GM21423 (cell line): ENCODE data around the gene STAU1.
"Not testable (repeated sequence)": the region's sequence is repeated elsewhere in the genome, so short reads cannot be mapped to it uniquely, and the experiment has no call there.

Source experiments
- ATAC-seq: cut with Tn5 transposase; IDR thresholded peaks from one replicate; pipeline ENCODE4 v1.9.1; 2021; ENCODE audit warnings: mild to moderate bottlenecking, moderate library complexity; ENCODE audit not compliant: unreplicated experiment

Gene STAU1

DNA sequence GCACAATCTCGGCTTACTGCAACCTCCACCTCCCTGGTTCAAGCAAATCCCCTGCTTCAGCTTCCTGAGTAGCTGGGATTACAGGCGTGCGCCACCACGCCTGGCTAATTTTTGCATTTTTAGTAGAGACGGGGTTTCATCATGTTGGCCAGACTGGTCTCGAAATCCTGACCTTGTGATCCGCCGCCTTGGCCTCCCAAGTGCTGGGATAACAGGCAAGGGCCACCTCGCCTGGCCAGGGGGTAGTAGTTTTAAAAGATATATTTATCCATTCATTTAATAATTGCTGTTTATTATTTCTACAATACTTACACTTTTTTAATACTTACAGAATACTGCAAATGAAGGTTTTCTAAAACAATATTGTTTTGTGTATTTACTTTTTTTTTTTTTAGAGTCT lies 15.6 kb upstream of the STAU1 start:
- no peak for ATAC-seq

DNA sequence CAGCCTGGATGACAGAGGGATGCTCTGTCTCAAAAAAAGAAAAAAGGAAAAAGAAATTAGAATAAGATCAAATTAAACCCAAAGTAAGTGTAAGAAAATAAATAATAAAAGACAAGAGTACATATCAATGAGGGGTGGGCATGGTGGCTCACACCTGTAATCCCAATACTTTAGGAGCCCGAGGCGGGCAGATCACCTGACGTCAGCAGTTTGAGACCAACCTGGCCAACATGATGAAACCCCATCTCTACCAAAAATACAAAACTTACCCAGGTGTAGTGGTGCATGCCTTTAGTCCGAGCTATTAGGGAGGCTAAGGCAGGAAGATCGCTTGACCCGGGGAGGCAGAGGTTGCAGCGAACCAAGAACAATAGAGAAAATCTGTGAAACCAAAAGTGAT lies 14.9 kb upstream of the STAU1 start:
- no peak for ATAC-seq

DNA sequence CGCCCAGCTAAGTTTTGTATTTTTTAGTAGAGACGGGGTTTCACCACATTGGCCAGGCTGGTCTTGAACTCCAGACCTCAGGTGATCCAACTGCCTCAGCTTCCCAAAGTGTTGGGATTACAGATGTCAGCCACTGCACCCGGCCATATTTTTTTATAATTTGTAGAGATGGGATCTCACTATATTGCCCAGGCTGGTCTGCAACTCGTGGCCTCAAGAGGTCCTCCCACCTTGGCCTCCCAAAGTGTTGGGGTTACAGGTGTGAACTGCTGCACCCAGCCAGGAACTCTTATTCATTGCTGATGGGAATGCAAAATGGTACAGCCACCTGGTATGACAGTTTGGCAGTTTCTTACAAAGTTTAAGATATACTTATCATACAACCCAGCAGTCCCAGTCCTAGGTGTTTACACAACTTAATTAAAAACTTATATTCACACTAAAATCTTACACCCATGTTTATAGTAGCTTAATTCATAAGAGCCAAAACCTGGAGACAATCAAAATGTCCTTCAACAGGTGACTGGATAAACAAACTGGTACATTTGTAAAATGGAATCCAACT lies 11.7 kb upstream of the STAU1 start:
- no peak for ATAC-seq

DNA sequence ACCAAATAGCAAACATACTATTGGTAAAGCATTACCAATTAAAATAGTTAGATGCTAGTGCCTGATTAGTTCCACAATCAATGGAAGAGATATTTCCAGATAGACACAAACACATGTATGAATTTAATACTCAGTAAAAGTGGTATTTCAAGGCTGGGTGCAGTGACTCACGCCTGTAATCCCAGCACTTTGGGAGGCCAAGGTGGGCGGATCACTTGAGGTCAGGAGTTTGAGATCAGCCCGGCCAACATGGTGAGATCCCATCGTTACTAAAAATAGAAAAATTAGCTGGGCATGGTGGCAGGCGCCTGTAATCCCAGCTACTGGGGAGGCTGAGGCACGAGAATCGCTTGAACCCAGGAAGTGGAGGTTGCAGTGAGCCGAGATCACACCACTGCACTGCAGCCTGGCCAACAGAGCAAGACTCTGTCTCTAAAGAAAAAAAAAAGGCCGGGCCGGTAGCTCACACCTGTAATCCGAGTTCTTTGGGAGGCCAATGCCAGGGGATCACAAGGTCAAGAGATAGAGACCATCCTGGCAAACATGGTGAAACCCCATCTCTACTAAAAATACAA lies 4.9 kb upstream of the STAU1 start:
- not testable (repeated sequence) for ATAC-seq

DNA sequence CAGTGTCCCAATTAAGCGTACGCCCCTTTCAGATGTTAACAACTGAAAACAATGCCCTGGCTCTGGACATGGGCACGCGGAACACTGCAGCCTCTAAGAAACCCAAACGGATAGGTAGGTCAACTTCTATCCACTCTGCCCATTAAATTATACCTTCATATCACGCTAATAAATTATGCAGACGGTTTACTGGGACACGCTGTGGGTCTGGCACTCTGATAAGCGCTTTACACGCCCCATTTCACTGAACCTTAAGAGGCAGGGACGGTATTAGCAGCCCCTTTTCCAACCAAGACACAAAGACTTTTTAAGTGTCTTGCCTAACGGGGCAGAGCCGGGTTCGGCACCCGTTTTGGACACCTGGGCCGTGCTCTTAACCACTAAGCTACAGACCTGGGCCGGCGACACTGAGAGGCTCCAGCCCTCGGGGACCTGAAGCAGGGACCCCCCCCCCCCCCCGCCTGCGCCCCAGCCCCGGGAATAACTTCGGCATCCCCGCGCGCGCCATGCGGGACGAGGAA lies 744 bp downstream of the STAU1 start:
- no peak for ATAC-seq

DNA sequence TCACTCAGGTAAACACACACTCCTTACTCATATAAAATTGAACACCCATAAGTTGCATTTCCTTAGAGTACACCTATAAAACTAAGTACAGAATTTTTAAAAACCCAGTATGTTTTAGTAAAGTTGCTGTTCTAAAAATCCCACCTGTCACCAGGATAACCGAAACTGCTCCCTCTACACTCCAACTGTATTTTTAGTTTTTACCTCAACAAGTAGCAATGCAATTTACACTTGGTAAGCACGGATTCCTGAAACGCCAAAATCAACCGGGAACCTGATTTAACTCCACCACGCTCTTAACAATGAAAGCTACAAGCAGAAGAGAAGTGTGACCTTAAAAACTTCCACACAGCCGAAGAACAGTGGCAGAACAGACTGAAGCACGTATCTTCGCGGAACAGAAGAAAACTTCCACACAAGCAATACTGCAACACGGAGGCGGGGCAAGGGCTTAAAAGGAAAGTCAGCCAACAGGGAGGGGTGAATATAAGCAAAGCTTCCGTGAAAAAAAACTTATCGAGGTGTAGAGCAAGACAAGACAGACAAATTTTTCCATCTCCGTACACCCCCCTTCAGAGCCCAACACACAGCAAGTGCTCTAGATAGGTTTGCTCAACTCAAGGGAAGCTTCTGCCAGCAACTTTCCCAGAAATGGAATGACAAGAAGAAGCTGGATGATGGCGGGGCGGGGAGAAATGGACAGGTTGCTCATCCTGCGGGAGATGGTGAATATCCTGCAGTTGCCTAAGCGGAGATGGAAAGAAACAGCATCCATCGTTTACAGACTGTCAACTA lies 1.4 kb downstream of the STAU1 start:
- ATAC-seq, result no peak

DNA sequence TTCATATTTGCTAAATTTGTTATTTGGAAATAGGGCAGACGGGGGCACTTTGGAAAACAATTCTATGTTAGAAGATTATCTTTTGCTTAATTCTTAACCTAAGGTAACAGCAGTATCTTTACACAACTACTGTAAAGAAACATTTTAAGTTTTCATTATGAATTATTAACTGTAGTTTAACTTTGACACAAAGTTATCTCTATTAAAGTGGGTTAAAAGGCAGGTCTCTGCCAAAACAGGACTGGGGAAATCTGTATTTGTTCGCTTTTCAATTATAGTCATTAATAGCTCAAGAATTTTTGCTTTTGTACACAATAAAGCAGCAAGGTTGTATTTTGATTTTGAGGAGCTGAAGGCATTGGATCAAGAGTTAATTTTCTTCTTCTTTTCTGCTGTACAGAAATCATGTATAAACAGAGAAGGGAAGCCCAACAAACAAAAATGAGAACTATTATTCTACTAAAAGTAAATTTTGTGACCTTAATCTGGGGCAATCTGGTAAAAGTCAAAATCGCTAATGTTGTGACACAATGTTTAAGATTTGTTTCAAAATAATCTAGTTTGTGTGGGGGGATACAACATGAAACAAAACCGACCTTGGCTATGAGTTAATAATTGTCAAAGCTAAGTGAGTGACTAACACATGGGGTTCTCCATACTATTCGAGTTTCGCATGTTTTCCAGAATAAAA lies 2.9 kb downstream of the STAU1 start:
- no peak for ATAC-seq

DNA sequence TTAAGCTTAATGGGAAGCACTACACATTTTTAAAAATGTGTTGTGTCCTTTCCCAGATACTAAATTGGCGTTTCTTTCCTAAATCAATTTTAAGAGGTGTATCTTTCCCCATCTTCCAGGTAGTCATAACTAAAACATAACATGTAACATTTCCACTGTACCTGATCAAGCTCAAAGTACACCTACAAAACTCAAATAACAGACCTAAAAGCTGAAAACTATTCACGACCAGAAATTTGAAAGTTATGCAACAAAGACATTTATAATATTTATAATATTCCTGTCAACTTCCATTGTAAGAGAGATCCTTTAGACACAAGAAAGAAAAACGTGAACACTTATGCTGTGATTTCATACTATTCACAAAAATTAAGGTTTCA lies 3.5 kb downstream of the STAU1 start:
- ATAC-seq, result no peak

DNA sequence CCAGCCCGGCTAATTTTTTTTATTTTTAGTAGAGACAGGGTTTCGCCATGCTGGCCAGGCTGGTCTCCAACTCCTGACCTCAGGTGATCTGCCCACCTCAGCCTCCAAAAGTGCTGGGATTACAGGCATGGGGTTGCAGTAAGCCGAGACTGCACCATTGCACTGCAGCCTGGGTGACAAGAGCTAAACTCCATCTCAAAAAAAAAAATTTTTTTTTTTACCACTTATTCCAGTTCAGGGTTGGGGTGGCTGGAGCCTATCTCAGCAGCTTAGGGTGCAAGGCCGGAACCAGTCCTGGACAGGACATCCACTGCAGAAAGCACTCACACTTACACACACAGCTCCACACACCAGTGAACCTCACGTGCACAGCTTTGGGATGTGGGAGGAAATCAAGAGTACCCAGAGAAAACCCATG lies 4.0 kb downstream of the STAU1 start:
- not testable (repeated sequence) for ATAC-seq

DNA sequence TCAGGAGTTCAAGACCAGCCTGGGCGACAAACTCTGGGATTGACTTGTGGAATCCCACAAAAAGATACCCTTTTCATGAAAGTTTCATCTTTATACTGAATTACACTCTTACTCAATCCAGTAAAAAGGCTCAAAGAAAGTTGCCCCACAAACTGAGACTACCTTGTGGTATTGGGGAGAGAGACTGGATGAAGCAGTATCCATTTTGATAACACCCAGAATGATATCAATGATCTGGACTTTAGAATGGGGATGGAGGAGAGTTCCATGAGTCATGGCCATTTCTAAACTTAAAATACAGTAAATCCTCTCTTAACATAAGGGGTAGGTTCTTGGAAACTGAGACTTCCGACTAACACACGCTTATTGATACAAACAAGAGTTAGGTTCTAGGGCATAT lies 4.7 kb downstream of the STAU1 start:
- no peak for ATAC-seq

DNA sequence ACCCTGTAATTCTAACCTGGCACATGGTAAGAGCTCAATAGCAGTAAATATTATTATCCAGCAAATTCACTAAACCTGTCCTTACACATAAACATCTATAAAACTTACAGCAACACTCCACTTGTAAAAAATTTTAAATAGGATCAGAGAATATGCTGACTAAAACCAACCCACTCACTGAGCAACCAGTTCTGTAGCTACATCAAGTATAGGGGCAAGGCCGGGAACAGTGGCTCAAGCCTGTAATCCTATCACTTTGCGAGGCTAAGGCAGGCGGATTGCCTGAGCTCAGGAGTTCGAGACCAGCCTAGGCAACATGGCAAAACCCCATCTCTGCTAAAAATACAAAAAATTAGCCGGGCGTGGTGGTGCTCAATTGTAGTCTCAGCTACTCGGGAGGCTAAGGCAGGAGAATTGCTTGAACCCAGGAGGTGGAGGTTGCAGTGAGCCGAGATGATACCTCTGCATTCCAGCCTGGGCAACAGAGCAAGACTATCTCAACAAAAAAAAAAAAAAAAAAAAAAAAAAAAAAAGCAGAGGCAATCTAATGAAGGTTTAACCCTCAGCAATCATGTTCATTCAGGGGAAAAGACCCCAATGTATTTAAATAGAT lies 6.8 kb downstream of the STAU1 start:
- no peak for ATAC-seq

DNA sequence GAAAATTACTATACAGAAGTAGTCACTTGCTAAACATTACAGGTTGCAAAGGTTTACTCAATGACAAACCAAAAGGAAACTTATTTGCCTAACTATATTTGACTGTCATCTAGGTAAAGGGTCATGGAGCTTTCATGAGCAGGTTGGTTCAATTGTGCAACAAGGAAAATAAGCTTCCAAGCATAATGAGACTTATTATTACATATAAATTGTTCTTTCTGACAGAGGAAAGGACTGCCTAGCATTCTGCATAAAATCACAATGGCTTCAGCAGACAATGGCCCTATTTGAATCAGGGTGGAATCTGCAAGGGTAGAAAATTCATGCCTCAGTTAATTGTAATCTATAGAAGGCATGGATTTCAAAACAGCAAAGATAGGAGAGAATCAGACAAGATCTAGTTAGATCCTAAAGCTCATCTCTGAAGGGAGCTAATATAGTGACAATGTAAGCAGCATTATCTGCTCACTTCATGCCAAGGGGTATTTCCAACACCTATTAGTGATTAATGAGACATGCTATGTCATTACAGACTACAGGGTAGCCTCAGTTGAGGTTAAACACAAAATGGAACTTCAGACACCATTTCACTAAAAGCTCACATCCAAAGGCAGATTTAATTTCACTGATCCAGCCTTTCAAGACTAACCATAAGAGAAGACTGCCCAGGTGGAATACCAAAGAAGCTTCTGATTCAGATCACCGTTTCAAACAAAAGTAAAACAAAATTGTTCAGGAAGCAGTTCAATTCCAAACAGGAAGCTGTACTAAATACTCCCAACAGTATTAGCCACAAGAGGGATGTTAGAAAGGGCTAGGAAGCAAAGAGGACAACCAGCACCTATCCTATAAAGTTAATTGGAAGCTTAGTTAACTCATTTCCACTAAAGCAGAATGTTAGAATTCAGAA lies 8.5 kb downstream of the STAU1 start:
- no peak for ATAC-seq

DNA sequence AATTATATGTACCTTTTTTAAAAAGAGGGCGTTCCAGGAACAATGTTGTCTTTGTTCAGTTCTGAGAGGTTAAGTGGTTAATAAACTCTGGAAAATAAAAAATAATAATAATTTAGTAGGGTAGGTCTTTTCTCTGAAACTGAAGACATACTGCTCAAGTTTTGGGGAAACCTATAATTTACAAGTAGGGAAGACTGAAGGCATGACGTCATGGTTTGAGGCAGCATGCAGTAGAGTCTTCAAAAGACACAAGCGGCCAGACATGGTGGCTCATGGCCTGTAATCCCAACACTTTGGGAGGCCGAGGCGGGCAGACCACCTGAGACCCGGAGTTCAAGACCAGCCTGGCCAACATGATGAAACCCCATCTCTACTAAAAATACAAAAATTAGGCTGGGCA lies 14.0 kb downstream of the STAU1 start:
- ATAC-seq, result no peak

DNA sequence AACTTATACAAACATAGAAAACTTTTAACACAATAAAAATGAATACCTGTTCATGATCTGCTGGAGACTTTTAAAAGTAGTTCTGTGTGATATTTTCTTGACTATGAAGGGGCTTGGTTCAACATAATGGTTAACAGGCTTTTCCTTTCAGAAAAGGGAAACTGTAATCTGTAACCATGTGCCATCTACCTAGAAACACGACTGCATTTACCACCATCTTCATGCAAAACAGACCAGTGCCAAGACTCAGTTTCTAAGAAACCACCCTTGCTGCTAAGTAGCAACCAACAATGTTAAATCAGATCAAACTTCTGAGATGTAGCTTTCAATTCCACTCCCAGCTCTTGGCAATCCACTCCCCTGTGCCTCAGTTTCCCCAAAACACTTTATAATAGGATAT lies 15.7 kb downstream of the STAU1 start:
- no peak for ATAC-seq

DNA sequence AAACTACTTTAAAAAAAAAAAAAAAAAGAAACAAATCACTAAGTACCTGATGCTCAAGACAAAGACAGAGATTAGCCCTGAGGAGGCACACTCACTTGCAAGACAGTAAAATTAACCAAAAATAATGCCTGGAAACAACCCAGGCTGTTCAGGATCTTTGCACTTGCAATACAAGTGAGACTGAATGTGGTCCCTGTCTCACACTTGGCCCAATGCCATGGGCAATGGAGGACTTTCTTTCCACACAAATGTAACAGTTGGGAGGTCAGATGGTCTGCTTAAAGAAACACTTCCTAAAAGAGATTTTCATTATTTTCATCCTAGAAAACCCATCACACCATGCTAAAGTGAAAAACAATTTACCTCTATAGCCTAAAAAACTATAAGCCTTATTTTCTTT lies 16.2 kb downstream of the STAU1 start:
- no peak for ATAC-seq

DNA sequence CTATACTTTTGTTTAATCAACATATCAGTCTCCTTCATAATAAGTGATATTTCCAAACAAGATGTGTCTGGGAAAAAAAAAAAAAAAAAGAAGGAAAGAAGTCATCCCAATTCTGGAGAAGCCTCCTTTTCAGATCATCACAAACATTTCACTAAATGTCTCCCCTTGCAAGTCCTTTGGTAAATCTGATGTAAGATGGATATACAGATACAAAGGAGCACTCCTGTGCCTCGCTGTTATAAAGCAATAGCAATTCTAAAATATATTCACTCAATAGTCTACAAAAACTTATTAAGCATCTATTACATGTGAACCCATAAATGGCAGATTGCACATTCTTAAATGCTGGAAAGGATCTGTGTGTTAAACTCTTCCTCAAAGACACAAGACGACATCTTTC lies 17.4 kb downstream of the STAU1 start:
- no peak for ATAC-seq

DNA sequence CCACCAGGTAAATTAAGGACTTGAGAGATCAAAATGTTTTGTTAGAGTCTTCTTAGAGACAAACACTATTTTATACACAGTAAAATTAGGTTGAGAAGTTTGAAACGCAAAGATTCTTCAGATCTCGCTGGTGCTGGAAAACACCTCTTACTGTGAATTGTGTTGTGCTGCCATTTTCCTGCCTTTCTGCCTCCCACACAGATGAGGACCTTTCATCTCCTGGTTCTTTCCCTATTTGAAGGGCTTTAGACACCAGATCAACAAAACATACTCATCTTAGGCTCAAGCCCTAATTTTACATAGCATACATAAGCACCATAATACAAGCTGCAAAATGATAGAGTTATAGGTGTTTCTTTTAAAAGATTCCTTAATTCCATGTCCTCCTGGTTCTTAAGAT lies 18.6 kb downstream of the STAU1 start:
- no peak for ATAC-seq

DNA sequence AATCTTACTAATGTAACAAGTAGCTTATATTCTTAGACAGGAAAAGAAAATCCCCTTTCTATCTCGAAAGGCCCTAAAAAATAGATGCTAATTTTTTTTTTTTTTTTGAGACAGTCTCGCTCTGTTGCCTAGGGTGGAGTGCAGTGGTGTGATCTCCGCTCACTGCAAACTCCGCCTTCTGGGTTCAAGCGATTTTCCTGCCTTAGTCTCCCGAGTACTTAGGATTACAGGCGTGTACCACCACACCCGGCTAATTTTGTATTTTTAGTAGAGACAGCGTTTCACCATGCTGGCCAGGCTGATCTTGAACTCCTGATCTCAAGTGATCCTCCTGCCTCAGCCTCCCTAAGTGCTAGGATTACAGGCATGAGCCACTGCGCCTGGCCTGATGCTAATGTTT lies 19.3 kb downstream of the STAU1 start:
- not testable (repeated sequence) for ATAC-seq

DNA sequence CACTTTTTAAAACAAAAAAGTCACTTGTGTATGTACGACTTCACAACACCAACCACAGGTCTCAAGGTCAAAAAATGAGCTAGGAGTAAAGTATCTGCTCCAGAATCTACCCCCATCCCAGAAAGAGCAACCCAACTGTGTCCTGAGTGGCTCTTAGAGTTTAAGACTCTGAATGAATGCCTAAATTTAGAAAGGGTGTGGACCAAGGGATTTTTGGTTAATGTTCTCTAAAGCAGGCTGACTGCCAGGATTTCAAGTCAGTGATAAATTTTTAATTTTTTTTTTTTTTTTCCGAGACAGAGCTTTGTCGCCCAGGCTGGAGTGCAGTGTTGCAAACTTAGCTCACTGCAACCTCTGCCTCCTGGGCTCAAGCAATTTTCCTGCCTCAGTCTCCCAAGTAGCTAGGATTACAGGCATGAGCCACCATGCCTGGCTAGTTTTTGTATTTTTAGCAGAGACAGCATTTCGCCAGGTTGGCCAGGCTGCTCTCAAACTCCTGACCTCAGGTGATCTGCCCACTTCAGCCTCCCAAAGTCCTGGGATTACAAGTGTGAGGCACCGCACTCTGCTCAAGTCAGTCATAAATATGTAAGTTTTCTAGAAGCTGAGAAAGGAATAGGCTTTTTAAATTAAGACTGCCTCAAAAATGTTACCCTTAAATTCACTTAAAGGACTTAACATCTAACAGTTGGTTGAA lies 20.2 kb downstream of the STAU1 start:
- no peak for ATAC-seq
